Activated CD4-positive, alpha-beta T cell treated with anti-CD3 and anti-CD28 coated beads for 4 hours (primary cell): ENCODE measurements around the gene PHF23.
A peak's percentile ranks its signal among the peaks of the same experiment; 100 is the strongest.

Source experiments
- DNase-seq, 2 donors: peaks; one replicate each; pipeline ENCODE4 v3.0.0-alpha.2; 2020

Gene PHF23

DNA sequence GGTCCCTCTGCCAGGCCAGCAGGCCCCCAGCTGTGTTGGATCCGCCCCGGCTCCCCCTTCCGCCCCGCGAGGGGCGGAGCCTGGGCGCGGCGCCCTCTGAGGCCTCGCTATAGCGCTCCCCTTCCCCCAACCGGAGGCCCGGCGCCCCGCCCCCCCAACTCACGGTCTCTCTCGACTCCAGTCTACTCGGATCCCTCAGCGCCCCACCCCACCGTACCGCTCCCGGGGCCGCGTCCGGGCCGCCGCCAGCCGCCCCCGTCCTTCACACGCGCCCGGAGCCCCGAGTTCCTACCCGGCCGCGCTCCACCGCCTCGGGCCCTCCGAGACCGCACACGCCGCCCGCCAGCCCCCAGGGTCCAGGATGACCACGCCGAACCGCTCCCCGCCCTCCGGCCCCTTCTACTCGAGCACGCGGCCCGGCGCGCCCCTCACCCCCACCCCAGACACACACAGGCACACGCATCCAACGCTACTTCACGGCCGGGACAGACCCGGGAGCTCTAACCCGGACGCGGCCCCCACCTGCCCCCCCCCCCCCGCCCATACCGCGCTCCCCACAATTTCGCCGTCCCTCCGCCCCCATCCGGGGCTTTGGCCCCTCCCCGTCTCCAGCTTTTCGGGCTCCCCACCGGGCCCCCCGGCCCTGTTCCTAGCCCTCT is 1.4 kb downstream of the PHF23 start:
- peak; percentile 89 to 90 for DNase-seq

DNA sequence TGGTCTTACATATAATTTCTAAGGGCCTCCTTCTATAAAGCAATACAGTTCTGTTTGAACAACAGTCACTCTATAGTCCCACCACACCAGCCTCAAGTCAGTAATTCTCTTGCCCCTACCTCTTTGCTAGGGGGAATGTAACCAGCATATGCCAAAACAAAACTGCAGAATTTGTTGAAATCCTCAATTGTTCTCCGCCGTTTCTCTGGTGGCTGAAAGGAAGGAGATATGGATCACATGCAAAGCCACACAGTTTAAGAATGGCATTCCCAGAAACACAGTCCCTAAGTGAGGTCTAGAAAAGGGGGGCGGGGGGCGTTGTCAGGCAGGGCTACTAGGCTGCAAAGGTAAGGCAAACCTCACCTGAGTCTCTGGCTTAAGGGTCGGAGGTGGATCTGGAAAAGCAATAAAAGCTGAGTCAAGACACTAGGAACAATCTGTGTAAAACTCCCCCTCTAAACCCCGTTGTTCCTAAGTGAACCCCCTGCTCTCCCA is 1.9 kb downstream of the PHF23 start:
- DNase-seq, result no peak

DNA sequence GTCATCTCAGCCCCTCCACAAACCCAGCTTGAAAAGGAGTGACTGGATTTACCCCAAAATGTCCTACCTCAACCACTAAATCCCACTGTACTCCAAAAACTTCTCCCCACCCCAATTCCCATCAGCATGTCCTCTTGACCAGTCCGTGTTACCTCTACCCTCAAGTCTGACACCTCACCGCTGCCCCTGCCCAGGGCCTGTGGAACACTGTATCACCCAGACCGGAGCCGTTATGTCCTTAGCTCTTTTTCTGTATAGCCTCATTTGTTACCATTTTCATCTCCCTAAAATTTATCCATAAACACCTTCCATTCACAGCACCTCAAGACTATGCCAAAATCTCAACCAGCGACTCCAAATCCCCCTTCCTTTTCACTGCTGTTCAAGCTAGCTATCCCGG is 2.4 kb downstream of the PHF23 start:
- DNase-seq, result no peak

DNA sequence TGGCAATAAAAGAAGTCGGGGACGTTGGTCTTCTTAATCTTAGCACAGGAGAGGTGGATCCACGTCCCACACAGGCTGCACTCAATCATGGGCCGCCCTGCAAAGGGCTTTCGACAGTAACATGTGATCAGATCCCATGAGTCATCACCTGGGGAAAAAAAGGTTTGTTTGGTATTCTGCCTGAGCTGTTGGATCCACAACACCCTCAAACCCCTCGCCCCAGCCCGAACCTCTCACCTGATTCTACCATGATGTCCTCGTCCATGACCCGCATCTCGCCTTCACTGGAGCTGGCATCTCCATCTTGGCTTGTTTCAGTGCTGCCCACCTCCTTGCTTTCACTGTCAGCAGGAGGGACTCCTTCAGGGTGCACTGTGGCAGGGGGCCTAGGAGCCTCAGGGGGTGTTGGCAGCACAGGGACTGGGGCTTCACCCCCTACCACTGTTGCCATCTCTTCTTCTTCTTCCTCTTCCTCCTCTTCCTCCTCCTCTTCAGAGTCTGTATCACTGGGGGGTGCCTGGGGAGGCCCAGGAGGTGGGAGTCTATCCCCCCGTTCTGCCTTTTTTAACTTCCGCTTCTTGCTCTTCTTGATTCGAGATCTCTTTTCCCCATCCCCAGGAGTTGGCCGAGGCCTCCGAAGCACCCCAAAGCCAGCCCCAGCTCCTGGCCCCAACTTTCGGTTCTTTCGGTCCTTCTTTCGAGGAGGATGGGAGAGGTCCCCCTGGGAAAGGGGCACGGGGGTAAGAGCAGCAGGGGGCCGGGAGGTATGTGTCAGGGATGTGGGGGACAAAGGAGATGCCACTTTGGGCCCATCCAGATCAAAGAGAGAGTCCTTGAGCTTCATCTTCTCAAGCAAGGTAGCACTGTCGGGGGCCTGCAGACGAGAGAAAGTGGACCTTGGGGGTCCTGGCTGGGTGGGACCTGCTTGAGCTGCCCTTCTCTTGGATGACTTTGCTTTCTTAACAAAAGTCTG is 3.3 kb downstream of the PHF23 start:
- DNase-seq, result peak in 1 of 2 donors; percentile 22

DNA sequence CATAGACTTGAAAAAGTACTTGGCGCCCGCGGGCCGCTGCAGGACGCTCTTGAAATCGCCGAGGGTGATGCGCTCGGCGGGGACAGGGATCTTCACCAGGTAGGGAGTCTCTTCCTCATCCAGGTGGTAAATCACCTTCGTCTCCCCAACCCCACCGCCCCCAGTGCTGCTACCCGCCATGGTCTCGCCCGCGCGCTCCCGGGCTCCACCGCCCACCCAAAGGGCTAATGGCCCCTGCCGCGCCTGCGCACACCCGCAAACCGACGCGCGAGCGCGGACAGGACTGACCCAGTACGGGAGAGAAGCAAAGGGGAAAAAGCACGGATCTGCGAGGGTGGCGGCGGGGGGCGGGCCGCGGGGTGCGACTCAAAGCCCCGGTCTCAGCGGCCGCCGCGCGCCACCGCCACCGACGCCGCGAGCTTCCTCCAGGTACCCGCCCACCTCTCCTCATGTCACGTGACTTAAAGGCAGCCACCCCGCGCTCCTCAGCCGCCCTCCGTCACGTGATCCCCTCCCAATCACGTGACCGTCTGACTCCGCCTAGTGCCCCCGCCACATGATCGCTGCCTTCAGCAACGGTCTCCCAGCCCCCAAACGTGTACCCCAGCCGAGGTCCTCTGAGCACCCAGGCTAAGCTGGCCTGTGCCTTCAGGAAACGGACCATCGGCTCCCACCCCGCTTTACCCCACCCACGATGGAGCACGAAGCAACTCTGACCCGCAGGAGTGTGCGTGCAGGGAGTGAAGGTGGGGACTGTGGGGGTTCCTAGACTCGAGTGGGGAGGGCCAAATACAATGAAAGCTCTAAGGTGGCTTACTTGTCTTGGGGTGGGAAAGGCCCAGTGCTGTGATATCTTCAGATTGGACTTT is 4.9 kb downstream of the PHF23 start, which contains the start of gene DVL2:
TSS of gene DVL2 (minus strand) at position 435 of the 869 bp plus-strand sequence. CDS start at position 180, 255 bp downstream.
- peak; percentile 93 to 96 for DNase-seq

DNA sequence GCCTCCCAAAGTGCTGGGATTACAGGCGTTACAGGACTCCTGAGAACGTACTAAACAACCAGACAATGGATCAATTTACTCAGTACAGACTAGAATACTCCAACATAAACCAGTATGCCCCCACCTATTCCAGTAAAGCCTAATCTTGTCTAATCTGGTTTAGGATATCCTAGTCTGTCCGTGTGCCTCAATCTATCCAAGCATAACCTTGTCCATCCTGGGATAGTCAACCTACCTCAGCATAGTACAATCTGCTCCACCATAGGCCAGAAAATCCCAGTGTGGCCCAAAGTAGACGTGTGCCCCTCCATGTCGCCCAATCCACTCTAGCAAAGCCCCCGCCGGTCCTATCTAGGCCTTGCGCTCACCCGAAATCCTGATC is 5.6 kb downstream of the PHF23 start:
- no peak for DNase-seq

DNA sequence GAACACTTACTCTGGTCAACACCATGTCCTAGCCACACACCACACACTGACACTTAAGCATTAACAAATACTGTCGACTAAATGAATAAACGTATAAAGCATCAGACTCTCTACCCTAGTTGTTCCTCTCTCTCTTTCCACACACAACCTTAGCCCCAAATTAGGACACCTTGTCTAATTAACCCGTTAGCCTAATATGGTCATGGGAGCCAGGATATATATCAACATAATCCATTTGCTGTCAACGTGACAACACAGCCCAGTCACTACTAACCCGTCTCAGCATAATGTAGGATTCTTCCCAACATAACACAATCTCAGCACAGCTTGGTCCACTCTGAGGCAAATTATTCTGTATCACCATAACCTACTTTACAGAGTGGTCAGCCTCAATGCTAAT is 7.1 kb downstream of the PHF23 start:
- DNase-seq, result no peak

DNA sequence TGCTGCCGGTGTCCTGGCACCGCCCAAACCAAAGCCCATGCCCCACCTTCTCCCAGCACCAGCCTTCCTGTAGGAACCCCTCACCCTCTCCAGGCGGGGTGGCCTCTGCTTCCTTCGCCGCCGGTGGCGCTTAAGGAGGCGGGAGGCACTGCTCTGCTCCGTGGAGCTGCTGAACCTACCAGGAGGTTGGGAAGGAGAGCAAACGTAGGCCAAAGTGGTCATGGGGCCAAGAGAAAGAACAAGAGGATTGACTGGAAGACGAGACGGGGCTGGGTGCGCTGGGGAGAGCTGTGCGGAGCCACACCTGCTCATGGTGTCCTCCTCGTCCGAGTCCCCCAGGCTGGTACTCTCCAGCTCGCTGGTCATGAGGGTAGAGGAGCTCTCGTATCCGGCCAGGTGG is 9.8 kb downstream of the PHF23 start:
- DNase-seq, result no peak

DNA sequence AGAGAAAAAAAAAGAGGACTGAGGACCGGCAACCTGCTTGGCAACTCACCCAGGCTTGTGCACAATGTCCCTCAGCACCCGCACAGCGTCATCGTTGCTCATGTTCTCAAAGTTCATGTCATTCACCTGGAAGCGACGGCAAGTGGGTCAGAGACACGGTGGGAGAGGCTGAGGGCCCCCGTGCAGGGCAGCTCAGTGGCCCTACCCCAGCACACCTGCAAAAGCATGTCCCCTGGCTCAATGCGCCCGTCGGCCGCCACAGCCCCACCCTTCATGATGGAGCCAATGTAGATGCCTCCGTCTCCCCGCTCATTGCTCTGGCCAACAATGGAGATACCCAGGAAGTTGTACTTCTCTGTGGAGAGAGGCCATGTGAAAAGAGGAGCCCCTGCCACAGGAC is 10.3 kb downstream of the PHF23 start:
- no peak for DNase-seq

DNA sequence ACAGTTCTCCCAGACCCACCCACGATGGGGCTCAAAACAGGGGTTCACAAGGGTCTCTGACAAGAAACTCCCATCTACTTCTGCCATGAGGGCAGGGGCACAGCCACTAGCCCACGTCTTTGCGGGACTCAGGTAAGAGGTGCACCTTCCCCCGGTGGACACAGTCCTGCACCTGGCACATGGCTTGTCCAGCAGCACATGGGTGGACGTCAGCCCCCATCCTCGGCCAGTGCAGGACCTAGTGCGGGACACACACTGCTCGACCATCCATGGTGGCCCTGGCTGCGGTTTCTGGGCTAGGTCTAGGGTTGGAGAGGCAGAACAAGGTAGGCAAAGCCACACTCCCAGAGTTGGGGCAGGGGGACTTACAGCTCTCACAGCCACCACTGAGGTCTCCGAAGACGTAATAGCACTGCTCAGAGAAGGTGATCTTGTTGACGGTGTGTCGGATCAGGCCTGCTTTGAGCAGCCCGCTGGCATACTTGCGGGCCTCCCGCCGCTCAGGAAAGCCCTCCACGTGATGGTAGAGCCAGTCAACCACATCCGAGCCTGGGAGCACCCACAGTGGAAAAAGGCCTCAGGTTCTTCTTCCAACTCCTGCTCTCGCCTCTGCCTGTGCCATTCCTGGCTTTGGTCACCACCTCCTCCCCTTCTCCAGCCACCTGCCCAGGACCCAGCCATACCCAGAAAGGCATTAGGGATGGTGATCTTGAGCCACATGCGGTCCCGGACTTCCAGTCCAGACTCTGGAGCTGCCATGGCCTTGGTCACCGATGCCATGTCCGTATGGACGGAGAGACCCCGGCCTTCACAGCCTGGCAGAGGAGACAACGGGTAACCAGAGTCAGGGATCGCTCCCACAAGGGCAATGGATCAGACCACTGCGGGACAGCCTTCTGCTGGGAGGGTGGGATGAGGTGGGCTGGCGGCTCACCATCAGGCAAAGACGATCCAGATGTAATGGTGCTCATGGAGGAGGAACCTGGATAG is 12.2 kb downstream of the PHF23 start:
- DNase-seq, result no peak

DNA sequence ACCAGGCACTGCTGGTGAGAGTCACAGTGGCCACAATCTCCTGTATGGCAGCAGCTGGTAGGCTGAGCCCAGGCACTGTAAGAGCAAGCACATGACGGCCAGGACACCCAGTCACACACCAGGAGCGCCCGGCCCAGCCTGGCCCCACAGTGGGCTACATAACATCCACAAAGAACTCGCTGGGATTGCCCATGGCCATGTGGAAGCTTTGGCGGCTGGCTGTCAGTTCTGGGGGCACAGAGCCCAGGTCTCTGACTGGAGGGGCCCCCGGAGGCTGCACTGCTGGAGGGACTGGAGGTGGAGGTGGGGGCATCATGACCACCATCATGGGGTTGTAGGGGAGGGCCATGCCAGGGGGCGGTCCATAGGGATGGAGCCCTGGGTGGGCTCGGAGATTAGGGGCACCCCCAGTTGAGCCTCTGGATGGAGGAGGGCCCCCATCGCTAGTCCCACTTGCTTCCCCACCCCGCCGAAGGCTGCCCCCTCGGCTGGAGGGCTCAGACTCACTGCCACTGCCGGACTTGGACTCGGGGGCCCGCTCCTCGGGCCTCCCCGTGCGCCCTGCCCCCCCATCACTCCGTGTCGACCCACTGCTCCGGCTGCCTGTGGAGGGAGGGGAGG is 13.4 kb downstream of the PHF23 start:
- no peak for DNase-seq

DNA sequence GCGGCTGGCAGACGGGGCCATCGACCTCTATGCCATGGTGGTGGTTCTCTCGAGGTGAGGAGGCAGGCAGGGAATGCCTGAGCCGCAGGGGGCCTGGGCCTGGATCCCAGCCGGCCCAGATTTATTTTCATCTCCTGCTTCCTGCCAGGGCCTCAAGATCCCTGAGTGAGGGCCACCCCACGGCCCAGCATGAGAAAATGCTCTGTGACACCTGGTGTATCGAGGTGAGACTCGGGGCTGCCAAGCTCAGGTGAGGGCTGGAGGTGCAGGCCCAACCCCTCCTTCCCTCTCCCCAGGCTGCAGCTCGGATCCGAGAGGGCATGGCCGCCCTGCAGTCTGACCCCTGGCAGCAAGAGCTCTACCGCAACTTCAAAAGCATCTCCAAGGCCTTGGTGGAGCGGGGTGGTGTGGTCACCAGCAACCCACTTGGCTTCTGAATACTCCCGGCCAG is 14.6 kb downstream of the PHF23 start:
- DNase-seq, result no peak

DNA sequence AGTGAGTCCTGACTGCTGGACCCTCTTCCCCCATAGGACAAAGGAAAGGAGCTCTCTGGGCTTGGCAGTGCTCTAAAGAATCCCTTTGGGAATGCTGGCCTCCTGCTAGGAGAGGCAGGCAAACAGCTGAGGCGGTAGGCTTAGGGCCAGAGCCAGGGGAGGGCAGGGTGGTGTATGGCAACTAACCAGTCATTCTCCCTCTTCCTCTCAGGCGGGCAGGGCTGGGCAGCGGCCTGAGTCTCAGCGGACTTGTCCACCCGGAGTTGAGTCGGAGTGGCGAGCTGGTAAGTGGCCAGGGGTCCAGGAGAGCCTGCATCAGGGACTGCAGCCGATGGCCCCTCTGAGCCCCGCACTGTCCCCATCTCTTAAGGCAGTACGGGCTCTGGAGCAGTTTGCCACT is 15.1 kb downstream of the PHF23 start:
- DNase-seq, result no peak

DNA sequence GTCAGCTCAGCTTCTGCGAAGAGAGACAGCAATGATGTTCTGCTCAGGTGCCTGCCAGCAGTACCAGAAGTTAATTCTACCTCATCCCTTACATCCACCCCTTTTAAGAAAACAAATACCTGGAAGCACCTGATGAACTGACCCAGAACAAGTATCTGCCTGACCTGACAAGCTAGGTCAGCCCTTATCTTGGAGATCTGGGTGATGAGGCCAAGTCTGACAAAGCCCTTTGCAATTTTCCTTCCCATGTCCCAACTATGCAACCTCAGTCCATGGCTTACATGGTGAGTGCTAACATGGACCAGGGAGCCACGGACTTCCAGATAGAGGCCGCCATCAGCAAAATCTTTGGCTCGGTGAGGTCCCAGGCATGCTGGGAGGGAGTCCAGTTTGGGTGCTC is 15.9 kb downstream of the PHF23 start:
- DNase-seq, result no peak

DNA sequence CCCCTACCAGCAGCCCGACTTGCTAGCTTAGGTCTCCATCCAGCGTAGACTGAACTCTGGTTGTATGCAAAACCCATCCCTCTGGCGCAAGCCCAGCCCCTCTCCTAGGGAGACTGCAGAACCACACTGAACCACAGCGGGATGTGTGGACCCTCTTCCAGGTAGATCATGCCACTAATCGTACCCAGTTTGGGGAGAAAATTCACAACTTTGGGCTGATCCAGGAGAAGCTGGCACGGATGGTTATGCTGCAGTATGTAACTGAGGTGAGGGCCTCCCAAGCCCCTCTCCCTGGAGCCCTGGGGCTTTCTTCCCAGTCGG is 16.3 kb downstream of the PHF23 start:
- DNase-seq, result no peak

DNA sequence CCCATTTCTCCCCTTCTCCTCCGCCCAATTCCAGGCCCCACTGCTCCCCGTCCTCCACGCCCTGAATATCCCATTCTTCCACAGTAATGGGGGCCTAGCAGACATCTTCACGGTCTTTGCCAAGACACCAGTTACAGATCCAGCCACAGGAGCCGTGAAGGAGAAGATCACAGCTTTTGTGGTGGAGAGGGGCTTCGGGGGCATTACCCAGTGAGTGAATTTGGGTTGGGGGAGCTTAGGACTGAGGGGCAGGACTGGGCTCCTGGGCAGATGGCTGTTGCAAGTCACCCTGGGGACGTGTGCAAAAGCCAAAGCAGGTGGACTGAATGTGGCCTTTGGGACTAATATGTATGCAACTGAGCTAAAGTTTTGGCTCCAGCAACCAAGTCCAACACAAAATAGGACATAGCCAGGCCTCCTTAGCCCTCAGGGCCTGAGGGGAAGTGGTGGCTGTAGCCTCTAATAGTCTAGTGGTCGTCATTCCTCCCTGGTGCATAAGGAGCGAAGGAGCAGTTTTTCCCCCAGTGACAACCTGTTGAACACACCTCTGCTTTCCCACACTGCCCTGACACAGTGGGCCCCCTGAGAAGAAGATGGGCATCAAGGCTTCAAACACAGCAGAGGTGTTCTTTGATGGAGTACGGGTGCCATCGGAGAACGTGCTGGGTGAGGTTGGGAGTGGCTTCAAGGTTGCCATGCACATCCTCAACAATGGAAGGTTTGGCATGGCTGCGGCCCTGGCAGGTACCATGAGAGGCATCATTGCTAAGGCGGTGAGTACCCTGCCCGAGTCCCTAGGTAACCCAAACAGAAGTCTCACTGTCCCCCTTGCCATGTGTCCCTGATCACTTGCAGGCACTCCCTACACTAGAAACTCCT is 16.9 kb downstream of the PHF23 start:
- no peak for DNase-seq

DNA sequence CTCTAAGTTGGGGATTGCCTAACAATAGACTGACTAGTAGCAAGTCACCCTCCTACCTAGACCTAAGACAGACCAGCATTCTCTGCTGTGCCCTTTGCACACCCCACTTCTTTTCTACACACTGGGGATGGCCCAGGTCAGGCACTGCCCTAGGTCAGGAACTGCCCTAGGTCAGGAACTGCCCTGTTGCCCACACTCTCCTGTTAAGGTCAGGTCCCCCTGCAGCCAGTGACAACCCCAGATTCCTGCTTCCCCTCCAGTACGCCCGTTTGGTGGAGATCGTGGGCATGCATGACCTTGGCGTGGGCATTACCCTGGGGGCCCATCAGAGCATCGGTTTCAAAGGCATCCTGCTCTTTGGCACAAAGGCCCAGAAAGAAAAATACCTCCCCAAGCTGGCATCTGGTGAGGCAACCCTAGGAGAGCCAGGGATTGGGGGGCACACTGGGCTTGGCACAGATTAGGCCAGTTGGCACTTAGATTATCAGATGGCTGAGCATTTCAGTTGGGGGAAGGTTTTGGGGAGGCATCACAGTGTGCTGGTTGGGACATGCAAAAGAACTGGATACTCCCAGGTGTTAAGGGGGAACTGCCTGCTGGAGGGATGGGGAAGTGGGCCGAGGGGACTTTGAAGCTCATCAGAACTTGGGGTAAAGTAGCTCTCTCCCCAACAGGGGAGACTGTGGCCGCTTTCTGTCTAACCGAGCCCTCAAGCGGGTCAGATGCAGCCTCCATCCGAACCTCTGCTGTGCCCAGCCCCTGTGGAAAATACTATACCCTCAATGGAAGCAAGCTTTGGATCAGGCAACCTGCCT is 17.8 kb downstream of the PHF23 start:
- DNase-seq, result no peak

DNA sequence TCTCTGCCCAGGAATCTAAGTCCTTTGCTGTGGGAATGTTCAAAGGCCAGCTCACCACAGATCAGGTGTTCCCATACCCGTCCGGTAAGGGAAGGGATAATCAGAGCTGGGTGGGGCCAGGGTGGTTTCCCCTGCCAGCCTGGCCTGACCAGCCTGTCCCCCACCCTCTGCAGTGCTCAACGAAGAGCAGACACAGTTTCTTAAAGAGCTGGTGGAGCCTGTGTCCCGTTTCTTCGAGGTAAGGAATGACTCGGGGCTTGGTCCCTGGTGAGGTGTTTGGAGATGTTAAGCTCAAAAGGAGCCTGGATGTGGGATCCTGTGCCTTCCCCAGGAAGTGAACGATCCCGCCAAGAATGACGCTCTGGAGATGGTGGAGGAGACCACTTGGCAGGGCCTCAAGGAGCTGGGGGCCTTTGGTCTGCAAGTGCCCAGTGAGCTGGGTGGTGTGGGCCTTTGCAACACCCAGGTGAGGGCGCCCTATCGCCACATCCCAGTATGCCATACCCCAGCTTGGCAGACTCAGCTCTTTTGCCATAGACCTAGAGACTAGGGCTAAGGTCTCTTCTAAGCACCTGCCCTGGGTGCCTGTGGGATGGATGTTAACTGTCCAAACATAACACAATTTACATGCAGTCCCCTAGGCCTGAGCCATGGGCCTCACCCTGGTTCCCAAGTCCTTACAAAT is 18.5 kb downstream of the PHF23 start:
- peak; percentile 60 to 67 for DNase-seq
